HG03378 (cell line): Measurements from ENCODE around the gene MYF6.

ENCODE experiments used
- ATAC-seq: cut with Tn5 transposase; IDR thresholded peaks from one replicate; pipeline ENCODE4 v1.9.1; 2021; ENCODE audit warnings: mild to moderate bottlenecking, moderate library complexity; ENCODE audit not compliant: unreplicated experiment

Gene MYF6

GRCh38 chr12:80754274-80754673, 46.8 kb downstream of the MYF6 start:
- no peak for ATAC-seq

DNA sequence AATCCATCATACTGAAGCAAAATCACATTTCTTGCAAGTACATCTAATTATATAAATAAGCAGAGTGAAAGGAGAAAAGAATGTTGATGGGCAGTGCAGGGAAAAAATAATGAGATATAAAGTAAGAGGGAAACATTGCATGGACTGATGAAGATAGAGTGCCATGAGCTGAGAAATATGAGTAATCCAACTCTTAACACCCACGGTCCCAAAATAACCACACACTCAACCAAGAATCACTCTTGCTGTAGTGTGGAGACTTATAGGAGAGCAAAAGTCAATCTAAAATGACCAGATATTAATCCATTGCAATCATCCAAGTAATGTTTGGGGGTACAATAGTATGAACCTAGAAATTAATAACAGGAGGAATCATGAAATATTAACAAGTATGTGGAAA, 49.4 kb downstream of the MYF6 start:
- peak; percentile 95 for ATAC-seq
